GM06990 (cell line): ENCODE data around the gene TRAPPC6A.

Source experiments
- DNase-seq: peaks from one replicate; pipeline ENCODE4 v3.0.0-alpha.2; 2011; ENCODE audit not compliant: insufficient read length; ENCODE audit errors: extremely low read depth
- H3K27me3 ChIP-seq: replicated peaks from 2 replicates; pipeline ENCODE4 v1.6.0; 2011; ENCODE audit warnings: low read length; ENCODE audit not compliant: control insufficient read depth, insufficient read depth
- H3K36me3 ChIP-seq: 2 replicates; pipeline ENCODE4 v1.5.1; 2011; ENCODE audit warnings: low read length; ENCODE audit not compliant: control insufficient read depth, insufficient read depth
- H3K4me3 ChIP-seq: replicated peaks from 2 replicates; pipeline ENCODE4 v1.5.1; 2011; ENCODE audit warnings: low read depth, mild to moderate bottlenecking, control low read depth, low read length
- CTCF ChIP-seq: IDR thresholded peaks from 2 replicates; pipeline ENCODE4 v1.5.1; 2011; ENCODE audit warnings: low read length, control low read depth, mild to moderate bottlenecking, inconsistent platforms; ENCODE audit not compliant: insufficient read depth, poor library complexity, severe bottlenecking

The TRAPPC6A gene

GRCh38 chr19:45156011-45156630, 21.9 kb downstream of the TRAPPC6A start:
- no peak overlapping the region for H3K4me3 ChIP-seq
- no peaks in the 10 kb centered on the region; the same call in 1 of the 2 replicates for H3K27me3 ChIP-seq
- no peak for DNase-seq
- no peak for TF ChIP-seq CTCF
- no peaks in the 10 kb centered on the region for H3K36me3 ChIP-seq

GRCh38 chr19:45154064-45154827, 23.8 kb downstream of the TRAPPC6A start:
- TF ChIP-seq CTCF, result no peak
- Histone ChIP-seq H3K4me3 (no peak overlapping the region), H3K36me3 (no peaks in the 10 kb centered on the region), H3K27me3 (no peaks in the 10 kb centered on the region; the same call in 1 of the 2 replicates)
- DNase-seq, result no peak

GRCh38 chr19:45153339-45154063, 24.5 kb downstream of the TRAPPC6A start:
- no peak for TF ChIP-seq CTCF
- Histone ChIP-seq H3K4me3 (no peak overlapping the region), H3K36me3 (no peaks in the 10 kb centered on the region), H3K27me3 (no peaks in the 10 kb centered on the region; the same call in 1 of the 2 replicates)
- DNase-seq, result no peak

GRCh38 chr19:45152504-45153338, 25.3 kb downstream of the TRAPPC6A start:
- no peak overlapping the region; the same call in 1 of the 2 replicates for H3K4me3 ChIP-seq
- TF ChIP-seq CTCF, result no peak
- no peaks in the 10 kb centered on the region; the same call in 1 of the 2 replicates for H3K36me3 ChIP-seq
- no peaks in the 10 kb centered on the region; the same call in 1 of the 2 replicates for H3K27me3 ChIP-seq
- DNase-seq, result peak; percentile 64

GRCh38 chr19:45151821-45152503, 26.1 kb downstream of the TRAPPC6A start:
- no peaks in the 10 kb centered on the region; the same call in 1 of the 2 replicates for H3K36me3 ChIP-seq
- no peak for DNase-seq
- H3K27me3 ChIP-seq, result no peaks in the 10 kb centered on the region; the same call in 1 of the 2 replicates
- H3K4me3 ChIP-seq, result no peak overlapping the region
- TF ChIP-seq CTCF, result no peak
